Measurements from ENCODE around the gene ST6GALNAC3.

DNA sequence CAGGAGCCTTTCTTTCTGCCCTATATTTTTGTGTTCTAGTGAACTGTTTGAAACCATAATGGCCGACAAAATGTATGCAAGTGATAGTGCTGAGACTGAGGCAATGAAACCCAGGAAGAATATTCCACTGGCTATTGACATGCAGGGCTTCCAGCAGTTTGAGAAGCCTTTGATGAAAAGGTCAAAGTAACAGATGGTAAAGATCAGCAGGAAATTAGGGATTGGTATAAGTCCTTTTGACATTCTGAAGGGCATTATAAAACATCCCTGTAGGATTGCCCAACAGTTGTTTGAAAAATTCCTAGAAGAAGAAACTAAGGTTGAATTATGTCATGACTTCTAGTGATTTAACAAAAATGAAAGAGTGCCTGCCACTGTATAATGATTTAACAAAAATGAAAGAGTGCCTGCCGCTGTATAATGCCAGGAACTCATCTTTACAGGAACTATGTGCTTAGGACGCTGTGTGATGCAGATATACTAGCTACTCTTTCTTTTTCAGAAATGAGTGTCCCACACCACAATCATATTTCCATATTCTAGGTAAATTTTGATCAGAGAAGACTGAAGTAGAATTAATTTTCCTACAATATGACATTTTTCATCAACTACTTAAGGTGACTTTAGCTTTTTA is 508.8 kb downstream of the ST6GALNAC3 start:
- no peak for TF ChIP-seq POLR2A (IDR thresholded peaks at IDR 0.05)
- TF ChIP-seq, protein P1, sequence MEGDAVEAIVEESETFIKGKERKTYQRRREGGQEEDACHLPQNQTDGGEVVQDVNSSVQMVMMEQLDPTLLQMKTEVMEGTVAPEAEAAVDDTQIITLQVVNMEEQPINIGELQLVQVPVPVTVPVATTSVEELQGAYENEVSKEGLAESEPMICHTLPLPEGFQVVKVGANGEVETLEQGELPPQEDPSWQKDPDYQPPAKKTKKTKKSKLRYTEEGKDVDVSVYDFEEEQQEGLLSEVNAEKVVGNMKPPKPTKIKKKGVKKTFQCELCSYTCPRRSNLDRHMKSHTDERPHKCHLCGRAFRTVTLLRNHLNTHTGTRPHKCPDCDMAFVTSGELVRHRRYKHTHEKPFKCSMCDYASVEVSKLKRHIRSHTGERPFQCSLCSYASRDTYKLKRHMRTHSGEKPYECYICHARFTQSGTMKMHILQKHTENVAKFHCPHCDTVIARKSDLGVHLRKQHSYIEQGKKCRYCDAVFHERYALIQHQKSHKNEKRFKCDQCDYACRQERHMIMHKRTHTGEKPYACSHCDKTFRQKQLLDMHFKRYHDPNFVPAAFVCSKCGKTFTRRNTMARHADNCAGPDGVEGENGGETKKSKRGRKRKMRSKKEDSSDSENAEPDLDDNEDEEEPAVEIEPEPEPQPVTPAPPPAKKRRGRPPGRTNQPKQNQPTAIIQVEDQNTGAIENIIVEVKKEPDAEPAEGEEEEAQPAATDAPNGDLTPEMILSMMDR (IDR thresholded peaks at IDR 0.05), result no peak

Measured in heart left ventricle (tissue), 13 donors.